GM23338 (cell line): Measurements from ENCODE around the gene SRGAP1.

Experiments
- CREB1 ChIP-seq: fragments of 250-450 bp; sonication (Bioruptor Pico); IDR thresholded peaks from 2 replicates; pipeline ENCODE4 v1.5.0; 2020; ENCODE audit warnings: low read depth, mild to moderate bottlenecking, moderate library complexity
- EZH2 ChIP-seq: fragments of 200-600 bp; sonication (generic); IDR thresholded peaks from one replicate; pipeline ENCODE4 v1.8.0; 2017; ENCODE audit warnings: antibody characterized with exemption, mild to moderate bottlenecking, low read depth; ENCODE audit not compliant: unreplicated experiment
- EZH2phosphoT487 ChIP-seq: fragments of 200-600 bp; sonication (generic); IDR thresholded peaks from one replicate; pipeline ENCODE4 v1.8.1; 2018; ENCODE audit warnings: antibody characterized with exemption; ENCODE audit not compliant: unreplicated experiment
- JUNB ChIP-seq: IDR thresholded peaks from one replicate; pipeline ENCODE4 v1.6.1; 2016; ENCODE audit warnings: antibody characterized with exemption; ENCODE audit not compliant: unreplicated experiment
- NANOG ChIP-seq: IDR thresholded peaks from 2 replicates; pipeline ENCODE4 v1.6.1; 2016; ENCODE audit warnings: antibody characterized with exemption, borderline replicate concordance
- POLR2AphosphoS5 ChIP-seq: IDR thresholded peaks from 2 replicates; pipeline ENCODE4 v1.6.1; 2016; ENCODE audit warnings: antibody characterized with exemption, low read depth
- STAT1 ChIP-seq: IDR thresholded peaks from one replicate; pipeline ENCODE4 v1.6.1; 2016; ENCODE audit warnings: antibody characterized with exemption; ENCODE audit not compliant: unreplicated experiment
- ZNF331 ChIP-seq: fragments of 250-450 bp; sonication (Bioruptor Pico); IDR thresholded peaks from 2 replicates; pipeline ENCODE4 v1.5.0; 2020; ENCODE audit warnings: low read depth, mild to moderate bottlenecking, moderate library complexity
- TF ChIP-seq, protein P1 (sequence below), 2 experiments: fragments of 200-600 bp in 1 of 2; sonication (generic) in 1 of 2; conservative IDR thresholded peaks; 2 replicates each; pipeline versions ENCODE4 v1.5.1 to v1.6.1; 2016 to 2017; ENCODE audit warnings: antibody characterized with exemption in 2 of 2, low read depth in 2 of 2, mild to moderate bottlenecking in 2 of 2, moderate library complexity in 1 of 2
- TF ChIP-seq, protein P2 (sequence below): IDR thresholded peaks from one replicate; pipeline ENCODE4 v1.6.1; 2018; ENCODE audit warnings: antibody characterized with exemption; ENCODE audit not compliant: unreplicated experiment

DNA sequence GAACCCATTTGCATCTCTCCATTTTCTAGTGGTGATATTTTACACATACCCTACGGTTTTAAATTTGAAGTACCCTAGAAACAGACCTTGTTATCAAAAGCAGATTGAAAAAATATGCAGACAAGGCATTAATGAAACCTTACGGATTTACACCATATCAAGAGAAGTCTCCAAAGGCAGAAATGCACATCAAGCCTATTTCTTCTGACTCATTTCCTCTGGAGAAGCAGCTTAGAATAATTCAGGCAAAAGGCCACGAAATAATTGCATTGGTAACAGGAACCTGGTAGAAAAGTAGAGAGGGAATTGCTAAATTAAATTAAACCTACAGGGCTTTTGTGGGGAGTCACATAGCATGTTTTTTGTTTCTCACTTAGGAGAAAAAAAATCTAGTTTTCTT, 342.9 kb downstream of the SRGAP1 start:
- no peak for TF ChIP-seq ZNF331 (CRISPR knock-in tag)
- TF ChIP-seq, protein P1, sequence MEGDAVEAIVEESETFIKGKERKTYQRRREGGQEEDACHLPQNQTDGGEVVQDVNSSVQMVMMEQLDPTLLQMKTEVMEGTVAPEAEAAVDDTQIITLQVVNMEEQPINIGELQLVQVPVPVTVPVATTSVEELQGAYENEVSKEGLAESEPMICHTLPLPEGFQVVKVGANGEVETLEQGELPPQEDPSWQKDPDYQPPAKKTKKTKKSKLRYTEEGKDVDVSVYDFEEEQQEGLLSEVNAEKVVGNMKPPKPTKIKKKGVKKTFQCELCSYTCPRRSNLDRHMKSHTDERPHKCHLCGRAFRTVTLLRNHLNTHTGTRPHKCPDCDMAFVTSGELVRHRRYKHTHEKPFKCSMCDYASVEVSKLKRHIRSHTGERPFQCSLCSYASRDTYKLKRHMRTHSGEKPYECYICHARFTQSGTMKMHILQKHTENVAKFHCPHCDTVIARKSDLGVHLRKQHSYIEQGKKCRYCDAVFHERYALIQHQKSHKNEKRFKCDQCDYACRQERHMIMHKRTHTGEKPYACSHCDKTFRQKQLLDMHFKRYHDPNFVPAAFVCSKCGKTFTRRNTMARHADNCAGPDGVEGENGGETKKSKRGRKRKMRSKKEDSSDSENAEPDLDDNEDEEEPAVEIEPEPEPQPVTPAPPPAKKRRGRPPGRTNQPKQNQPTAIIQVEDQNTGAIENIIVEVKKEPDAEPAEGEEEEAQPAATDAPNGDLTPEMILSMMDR (conservative IDR thresholded peaks at IDR 0.05; ENCODE audit: low read depth in 2 of 2) = no peak
- no peak for TF ChIP-seq EZH2
- TF ChIP-seq, protein P2, sequence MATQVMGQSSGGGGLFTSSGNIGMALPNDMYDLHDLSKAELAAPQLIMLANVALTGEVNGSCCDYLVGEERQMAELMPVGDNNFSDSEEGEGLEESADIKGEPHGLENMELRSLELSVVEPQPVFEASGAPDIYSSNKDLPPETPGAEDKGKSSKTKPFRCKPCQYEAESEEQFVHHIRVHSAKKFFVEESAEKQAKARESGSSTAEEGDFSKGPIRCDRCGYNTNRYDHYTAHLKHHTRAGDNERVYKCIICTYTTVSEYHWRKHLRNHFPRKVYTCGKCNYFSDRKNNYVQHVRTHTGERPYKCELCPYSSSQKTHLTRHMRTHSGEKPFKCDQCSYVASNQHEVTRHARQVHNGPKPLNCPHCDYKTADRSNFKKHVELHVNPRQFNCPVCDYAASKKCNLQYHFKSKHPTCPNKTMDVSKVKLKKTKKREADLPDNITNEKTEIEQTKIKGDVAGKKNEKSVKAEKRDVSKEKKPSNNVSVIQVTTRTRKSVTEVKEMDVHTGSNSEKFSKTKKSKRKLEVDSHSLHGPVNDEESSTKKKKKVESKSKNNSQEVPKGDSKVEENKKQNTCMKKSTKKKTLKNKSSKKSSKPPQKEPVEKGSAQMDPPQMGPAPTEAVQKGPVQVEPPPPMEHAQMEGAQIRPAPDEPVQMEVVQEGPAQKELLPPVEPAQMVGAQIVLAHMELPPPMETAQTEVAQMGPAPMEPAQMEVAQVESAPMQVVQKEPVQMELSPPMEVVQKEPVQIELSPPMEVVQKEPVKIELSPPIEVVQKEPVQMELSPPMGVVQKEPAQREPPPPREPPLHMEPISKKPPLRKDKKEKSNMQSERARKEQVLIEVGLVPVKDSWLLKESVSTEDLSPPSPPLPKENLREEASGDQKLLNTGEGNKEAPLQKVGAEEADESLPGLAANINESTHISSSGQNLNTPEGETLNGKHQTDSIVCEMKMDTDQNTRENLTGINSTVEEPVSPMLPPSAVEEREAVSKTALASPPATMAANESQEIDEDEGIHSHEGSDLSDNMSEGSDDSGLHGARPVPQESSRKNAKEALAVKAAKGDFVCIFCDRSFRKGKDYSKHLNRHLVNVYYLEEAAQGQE = no peak
- no peak for TF ChIP-seq POLR2AphosphoS5
- no peak for TF ChIP-seq NANOG
- TF ChIP-seq CREB1 (CRISPR knock-in tag) = no peak
- TF ChIP-seq EZH2phosphoT487 = no peak
- TF ChIP-seq JUNB = no peak
- no peak for TF ChIP-seq STAT1
